Hepatocyte (in vitro differentiated cells): Measurements from ENCODE around the gene ANHX. TPM values are rescaled to one million over a fixed set of nuclear protein-coding genes. Genes with fewer than 3 reads are reported as not detected.
"Not testable (repeated sequence)": the region's sequence is repeated elsewhere in the genome, so short reads cannot be mapped to it uniquely, and the experiment has no call there.

Experiments used
- DNase-seq: peaks from one replicate; pipeline ENCODE4 v3.0.0-alpha.2; 2016; ENCODE audit warnings: low spot score
- H2AFZ ChIP-seq: fragments of 200-600 bp; sonication (generic); 2 replicates; pipeline ENCODE4 v1.6.0; 2016; ENCODE audit warnings: antibody characterized with exemption, mild to moderate bottlenecking
- H3K27ac ChIP-seq: fragments of 200-600 bp; sonication (generic); 2 replicates; pipeline ENCODE4 v1.5.1; 2016; ENCODE audit warnings: mild to moderate bottlenecking
- H3K27me3 ChIP-seq: fragments of 200-600 bp; sonication (generic); 2 replicates; pipeline ENCODE4 v1.6.1; 2016
- H3K36me3 ChIP-seq: fragments of 200-600 bp; sonication (generic); replicated peaks from 2 replicates; pipeline ENCODE4 v1.5.1; 2016; ENCODE audit warnings: low read depth; ENCODE audit not compliant: insufficient read depth
- H3K4me1 ChIP-seq: fragments of 200-600 bp; sonication (generic); 2 replicates; pipeline ENCODE4 v1.5.1; 2016; ENCODE audit warnings: mild to moderate bottlenecking, moderate library complexity; ENCODE audit not compliant: insufficient read depth
- H3K4me2 ChIP-seq: fragments of 200-600 bp; sonication (generic); 2 replicates; pipeline ENCODE4 v1.6.0; 2016
- H3K4me3 ChIP-seq: fragments of 200-600 bp; sonication (generic); 2 replicates; pipeline ENCODE4 v1.5.1; 2016; ENCODE audit warnings: mild to moderate bottlenecking
- H3K79me2 ChIP-seq: fragments of 200-600 bp; sonication (generic); 2 replicates; pipeline ENCODE4 v1.6.0; 2017; ENCODE audit warnings: mild to moderate bottlenecking
- H3K9me2 ChIP-seq: fragments of 200-600 bp; sonication (generic); replicated peaks from 2 replicates; pipeline ENCODE4 v1.6.0; 2017; ENCODE audit warnings: mild to moderate bottlenecking; ENCODE audit not compliant: insufficient read depth
- H3K9me3 ChIP-seq: fragments of 200-600 bp; sonication (generic); 2 replicates; pipeline ENCODE4 v1.5.1; 2016; ENCODE audit warnings: low read depth, mild to moderate bottlenecking
- H4K20me1 ChIP-seq: fragments of 200-600 bp; sonication (generic); 2 replicates; pipeline ENCODE4 v1.6.0; 2016; ENCODE audit warnings: mild to moderate bottlenecking; ENCODE audit not compliant: insufficient read depth, poor library complexity, severe bottlenecking
- CTCF ChIP-seq: fragments of 200-600 bp; sonication (generic); IDR thresholded peaks from 2 replicates; pipeline ENCODE4 v1.5.1; 2016; ENCODE audit warnings: antibody characterized with exemption, mild to moderate bottlenecking; ENCODE audit not compliant: poor library complexity
- EZH2 ChIP-seq: fragments of 200-600 bp; sonication (generic); IDR thresholded peaks from 2 replicates; pipeline ENCODE4 v1.6.1; 2016; ENCODE audit warnings: antibody characterized with exemption, mild to moderate bottlenecking, borderline replicate concordance
- EZH2phosphoT487 ChIP-seq: fragments of 200-600 bp; sonication (generic); IDR thresholded peaks from one replicate; pipeline ENCODE4 v1.6.1; 2018; ENCODE audit warnings: antibody characterized with exemption, mild to moderate bottlenecking, low read depth, moderate library complexity; ENCODE audit not compliant: unreplicated experiment, severe bottlenecking
- WGBS: methylation state at CpG from one replicate; pipeline ENCODE4 v1.1.6; 2016; ENCODE audit warnings: low lambda C conversion rate; ENCODE audit errors: missing lambda C conversion rate; 5-methylcytosine and 5-hydroxymethylcytosine counted together
- polyA plus RNA-seq: library from polyadenylated mRNA; unstranded; fragments of >200 nt; fragmentation: Nextera tagmentation; extraction: Ambion mirVana; gene quantifications from 2 replicates; pipeline ENCODE4 v1.2.1, GENCODE V29; 2016
- total RNA-seq: library from RNA; depleted of rRNA; stranded (reverse); fragments of >200 nt; gene quantifications from 2 replicates; pipeline ENCODE4 v1.2.3, GENCODE V29; 2014

Gene ANHX
- total RNA-seq (not detected in 2 replicates), polyA plus RNA-seq (not detected in 2 replicates)

- Histone ChIP-seq H3K4me3 (no peak within 1 kb of the TSS), H3K9me2 (no peaks in the 10 kb centered on the region), H2AFZ (no peak within 1 kb of the TSS), H3K4me2 (no peak within 1 kb of the TSS), H3K4me1 (no peaks in the 10 kb centered on the region), H3K9me3 (no peaks in the 10 kb centered on the region), H3K36me3 (no peaks in the 10 kb centered on the region), H3K27me3 (no peaks in the 10 kb centered on the region), H3K27ac (no peak within 1 kb of the TSS), H4K20me1 (no peaks in the 10 kb centered on the region), H3K79me2 (no peaks in the 10 kb centered on the region)
- peak; percentile 1 for DNase-seq
- WGBS, result 90% methylated on average over 11 of the region's 61 CpGs
- no peak for TF ChIP-seq EZH2
- TF ChIP-seq CTCF, result no peak
- TF ChIP-seq EZH2phosphoT487, result no peak
Measured at GRCh38 chr12:133235401-133236112, at the start of gene ANHX. ANHX (minus strand) TSS chr12:133235877; CDS start chr12:133234356, 1,521 bp downstream.

DNA sequence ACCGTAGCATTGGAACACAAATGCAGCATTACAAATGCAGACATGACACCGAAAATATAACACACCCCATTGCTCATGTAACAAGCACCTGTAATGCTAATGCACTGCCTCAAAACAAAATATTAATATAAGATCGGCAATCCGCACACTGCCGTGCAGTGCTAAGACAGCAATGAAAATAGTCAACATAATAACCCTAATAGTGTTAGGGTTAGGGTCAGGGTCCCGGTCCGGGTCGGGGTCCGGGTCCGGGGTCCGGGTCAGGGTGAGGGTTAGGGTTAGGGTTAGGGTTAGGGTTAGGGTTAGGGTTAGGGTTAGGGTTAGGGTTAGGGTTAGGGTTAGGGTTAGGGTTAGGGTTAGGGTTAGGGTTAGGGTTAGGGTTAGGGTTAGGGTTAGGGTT, 29.0 kb upstream of the ANHX start:
- H3K27ac ChIP-seq, H3K4me2 ChIP-seq, H3K27me3 ChIP-seq, H3K9me3 ChIP-seq, H3K4me3 ChIP-seq, H3K36me3 ChIP-seq, DNase-seq, H3K9me2 ChIP-seq, H4K20me1 ChIP-seq, H3K4me1 ChIP-seq, H3K79me2 ChIP-seq, H2AFZ ChIP-seq: not testable (repeated sequence)
- 89% methylated on average over 5 of the region's 11 CpGs for WGBS

GRCh38 chr12:133264173-133264572, 28.5 kb upstream of the ANHX start:
- Histone ChIP-seq H3K9me2 (no peaks in the 10 kb centered on the region), H3K4me1 (no peaks in the 10 kb centered on the region), H3K79me2 (no peaks in the 10 kb centered on the region), H2AFZ (no peak overlapping the region), H3K9me3 (no peaks in the 10 kb centered on the region), H3K4me2 (no peak overlapping the region), H3K27me3 (no peaks in the 10 kb centered on the region), H3K27ac (no peak overlapping the region), H3K36me3 (no peaks in the 10 kb centered on the region), H3K4me3 (no peak overlapping the region), H4K20me1 (no peaks in the 10 kb centered on the region)
- no peak for TF ChIP-seq CTCF
- TF ChIP-seq EZH2, result no peak
- no peak for TF ChIP-seq EZH2phosphoT487
- 93% methylated on average over 30 of the region's 33 CpGs for WGBS
- no peak for DNase-seq

GRCh38 chr12:133256321-133256720, 20.6 kb upstream of the ANHX start:
- H3K4me2 ChIP-seq, result no peak overlapping the region
- H4K20me1 ChIP-seq, result no peaks in the 10 kb centered on the region
- no peaks in the 10 kb centered on the region for H3K36me3 ChIP-seq
- no peaks in the 10 kb centered on the region for H3K79me2 ChIP-seq
- no peaks in the 10 kb centered on the region for H3K9me3 ChIP-seq
- H3K27ac ChIP-seq, result no peak overlapping the region
- H2AFZ ChIP-seq, result no peak overlapping the region
- H3K9me2 ChIP-seq, result no peaks in the 10 kb centered on the region
- 48% methylated on average over 1 of the region's 1 CpG for WGBS
- no peak for DNase-seq
- no peak for TF ChIP-seq EZH2phosphoT487
- TF ChIP-seq EZH2, result no peak
- no peak for TF ChIP-seq CTCF
- no peak overlapping the region for H3K4me3 ChIP-seq
- H3K27me3 ChIP-seq, result no peaks in the 10 kb centered on the region
- H3K4me1 ChIP-seq, result no peaks in the 10 kb centered on the region

- not testable (repeated sequence) for H3K36me3 ChIP-seq, H3K4me3 ChIP-seq, H3K79me2 ChIP-seq, H3K27ac ChIP-seq, H3K27me3 ChIP-seq, H3K4me2 ChIP-seq, H2AFZ ChIP-seq, H4K20me1 ChIP-seq, H3K9me3 ChIP-seq, H3K9me2 ChIP-seq, DNase-seq, H3K4me1 ChIP-seq
- WGBS, result 22% methylated on average over 1 of the region's 1 CpG
Measured at GRCh38 chr12:133255833-133256232, 20.2 kb upstream of the ANHX start.
